CD14-positive monocyte (primary cell): Measurements from ENCODE around the gene CASS4. TPM values are rescaled to one million over a fixed set of nuclear protein-coding genes. Genes with fewer than 3 reads are reported as not detected.

ENCODE experiments used
- DNase-seq, 3 donors: peaks; one replicate each; pipeline ENCODE4 v3.0.0-alpha.2; 2011 to 2022
- H2AFZ ChIP-seq: 2 replicates; pipeline ENCODE4 v1.6.0; 2012; ENCODE audit warnings: mild to moderate bottlenecking, low read depth, low read length, inconsistent platforms; ENCODE audit not compliant: insufficient read depth, poor library complexity, severe bottlenecking
- H3K27ac ChIP-seq, 2 donors: 1 replicate in 1 of 2; 2 replicates in 1 of 2; pipeline ENCODE4 v1.5.1; 2012 to 2013; ENCODE audit warnings: low read length in 2 of 2, control low read depth in 1 of 2, inconsistent platforms in 1 of 2, low read depth in 1 of 2, mild to moderate bottlenecking in 1 of 2
- H3K27me3 ChIP-seq, 2 donors: one replicate each; pipeline versions ENCODE4 v1.6.0 to v1.6.1; 2011 to 2013; ENCODE audit warnings: low read length in 2 of 2; ENCODE audit not compliant: control insufficient read depth in 2 of 2, insufficient read depth in 2 of 2
- H3K36me3 ChIP-seq, 2 donors: replicated peaks in 1 of 2; 1 replicate in 1 of 2; 2 replicates in 1 of 2; pipeline versions ENCODE4 v1.5.1 to v1.6.1; 2012 to 2013; ENCODE audit warnings: low read length in 2 of 2, control low read depth in 1 of 2, inconsistent platforms in 1 of 2, mild to moderate bottlenecking in 1 of 2; ENCODE audit not compliant: insufficient read depth in 2 of 2, control insufficient read depth in 1 of 2
- H3K4me1 ChIP-seq, 2 donors: 1 replicate in 1 of 2; 2 replicates in 1 of 2; pipeline versions ENCODE4 v1.5.1 to v1.6.1; 2012 to 2013; ENCODE audit warnings: low read length in 2 of 2, control low read depth in 1 of 2, inconsistent platforms in 1 of 2, mild to moderate bottlenecking in 1 of 2, moderate library complexity in 1 of 2; ENCODE audit not compliant: insufficient read depth in 2 of 2, control insufficient read depth in 1 of 2
- H3K4me2 ChIP-seq: replicated peaks from 2 replicates; pipeline ENCODE3; 2012; ENCODE audit warnings: low read length, moderate library complexity, mild to moderate bottlenecking; ENCODE audit not compliant: poor library complexity, severe bottlenecking; ENCODE audit errors: extremely low read depth
- H3K4me3 ChIP-seq, 3 experiments: fragments of 200-600 bp in 1 of 3; sonication (generic) in 1 of 3; replicated peaks in 1 of 3; 1 replicate in 2 of 3; 2 replicates in 1 of 3; pipeline ENCODE4 v1.5.1; 2011 to 2013; ENCODE audit warnings: low read length in 3 of 3, mild to moderate bottlenecking in 3 of 3, control low read depth in 2 of 3, low read depth in 2 of 3, inconsistent platforms in 1 of 3, moderate library complexity in 1 of 3
- H3K79me2 ChIP-seq: 2 replicates; pipeline ENCODE4 v1.6.0; 2012; ENCODE audit warnings: mild to moderate bottlenecking, control low read depth, inconsistent platforms, low read length, moderate library complexity; ENCODE audit not compliant: insufficient read depth
- H3K9ac ChIP-seq: 2 replicates; pipeline ENCODE4 v1.6.0; 2017; ENCODE audit warnings: low read length, mild to moderate bottlenecking; ENCODE audit not compliant: insufficient read depth, poor library complexity, severe bottlenecking
- H3K9me3 ChIP-seq, 2 donors: replicated peaks in 1 of 2; 1 replicate in 1 of 2; 2 replicates in 1 of 2; pipeline versions ENCODE4 v1.5.1 to v1.6.1; 2012 to 2013; ENCODE audit warnings: low read length in 2 of 2, control low read depth in 1 of 2; ENCODE audit not compliant: control insufficient read depth in 1 of 2, insufficient read depth in 1 of 2
- H4K20me1 ChIP-seq: 2 replicates; pipeline ENCODE4 v1.6.0; 2012; ENCODE audit warnings: mild to moderate bottlenecking, low read length, control low read depth, moderate library complexity; ENCODE audit not compliant: insufficient read depth
- H3K27ac Mint-ChIP-seq, 7 donors: one replicate each; pipeline ENCODE4 v1.8.0; 2020; ENCODE audit warnings: mild to moderate bottlenecking in 7 of 7, mixed read lengths in 7 of 7, moderate library complexity in 6 of 7, inconsistent platforms in 2 of 7
- H3K27me3 Mint-ChIP-seq, 3 donors: one replicate each; pipeline ENCODE4 v1.8.0; 2021 to 2022; ENCODE audit warnings: low read depth in 3 of 3, mild to moderate bottlenecking in 3 of 3, mixed read lengths in 3 of 3, moderate library complexity in 3 of 3, inconsistent platforms in 1 of 3
- H3K36me3 Mint-ChIP-seq, 2 donors: one replicate each; pipeline ENCODE4 v1.8.0; 2020; ENCODE audit warnings: mixed read lengths in 2 of 2, inconsistent platforms in 1 of 2, mild to moderate bottlenecking in 1 of 2
- H3K4me1 Mint-ChIP-seq: one replicate; pipeline ENCODE4 v1.8.0; 2020; ENCODE audit warnings: mild to moderate bottlenecking, mixed read lengths
- H3K4me3 Mint-ChIP-seq, 2 donors: one replicate each; pipeline ENCODE4 v1.8.0; 2020; ENCODE audit warnings: mild to moderate bottlenecking in 2 of 2, mixed read lengths in 2 of 2, moderate library complexity in 1 of 2
- H3K9me3 Mint-ChIP-seq, 7 donors: one replicate each; pipeline ENCODE4 v1.8.0; 2020 to 2022; ENCODE audit warnings: mixed read lengths in 7 of 7, mild to moderate bottlenecking in 6 of 7, moderate library complexity in 6 of 7, inconsistent platforms in 2 of 7
- CTCF ChIP-seq: fragments of 200-600 bp; IDR thresholded peaks from one replicate; pipeline ENCODE4 v1.8.0; 2022; ENCODE audit warnings: antibody characterized with exemption, mild to moderate bottlenecking
- WGBS: methylation state at CpG from one replicate; pipeline ENCODE4 v1.1.5; 2013; ENCODE audit warnings: missing lambda C conversion rate; ENCODE audit not compliant: insufficient coverage; 5-methylcytosine and 5-hydroxymethylcytosine counted together
- intact Hi-C, 2 donors: fragments of 100-400 bp; cut with micrococcal nuclease; formaldehyde crosslinking; loops; one replicate each; pipeline versions ENCODE4 v1.15.0 to v1.15.1; 2023
- polyA plus RNA-seq, 3 donors: library from polyadenylated mRNA; depleted of rRNA in 1 of 3; unstranded in 2 of 3; stranded (reverse) in 1 of 3; fragments of 300-500 nt in 2 of 3; fragments of >200 nt in 1 of 3; fragmentation: Illumina TruSeq in 2 of 3; gene quantifications; 1 replicate in 2 of 3; 2 replicates in 1 of 3; pipeline ENCODE4 v1.2.3, GENCODE V29; 2012 to 2021

The CASS4 gene
- polyA plus RNA-seq, 3 donors = 1.9 to 7.4 (median 6.1) TPM

DNA sequence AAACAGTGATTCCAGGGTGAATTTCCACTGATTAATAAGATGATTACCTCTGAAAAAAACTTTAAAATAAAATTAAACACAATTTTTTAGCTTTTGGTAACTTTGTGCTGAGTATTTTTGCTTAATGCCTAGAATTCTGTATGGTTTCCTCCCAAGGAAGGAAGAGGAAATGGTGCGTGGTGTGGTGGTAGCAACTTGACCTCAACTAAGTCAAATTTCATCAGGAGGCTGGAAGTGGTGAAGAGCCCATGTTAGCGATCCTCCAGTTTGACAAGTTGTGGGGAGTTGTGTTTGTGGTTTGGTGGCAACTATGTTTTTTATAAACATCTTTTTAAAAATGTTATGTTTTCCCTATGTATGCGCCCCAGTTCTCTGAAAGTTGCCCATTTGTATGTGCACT lies 51.4 kb downstream of the CASS4 start:
- H3K4me1 ChIP-seq = peaks cover 32 to 45% of the 10 kb centered on the region in 2 donors
- DNase-seq = peak in 2 of 3 donors; percentile 15 to 29
- peak overlapping the region in 1 of 2 donors; percentile 68 for H3K4me3 Mint-ChIP-seq

GRCh38 chr20:56465997-56466396 lies 53.9 kb downstream of the CASS4 start:
- Mint-ChIP-seq H3K27me3 (peaks cover 0 to 4% (median 2%) of the 10 kb centered on the region in 3 donors), H3K27ac (peak overlapping the region; percentile 77 to 88 (median 85)), H3K9me3 (peaks cover 0 to 3% (median 0%) of the 10 kb centered on the region in 7 donors), H3K4me3 (no peak overlapping the region), H3K4me1 (peaks cover 42% of the 10 kb centered on the region), H3K36me3 (peaks cover 12 to 14% of the 10 kb centered on the region in 2 donors)
- H3K9ac ChIP-seq = no peak overlapping the region
- peaks cover 41 to 64% of the 10 kb centered on the region in 2 donors for H3K4me1 ChIP-seq
- peak overlapping the region; percentile 9 for H3K4me2 ChIP-seq
- peak overlapping the region in 1 of 2 donors; percentile 52 for H3K27ac ChIP-seq
- H4K20me1 ChIP-seq = no peaks in the 10 kb centered on the region
- H3K27me3 ChIP-seq = no peaks in the 10 kb centered on the region
- peak overlapping the region; percentile 47 for H2AFZ ChIP-seq
- peaks cover 0 to 5% of the 10 kb centered on the region in 2 donors for H3K36me3 ChIP-seq
- no peak overlapping the region for H3K4me3 ChIP-seq
- H3K9me3 ChIP-seq = no peaks in the 10 kb centered on the region
- WGBS = 50% methylated on average over 2 of the region's 7 CpGs
- intact Hi-C loops = loop anchor here (5.0 kb wide), 3 partner anchors 44 to 74 kb away; partner anchors contain the start of genes AURKA (in 2 of the 2) and CSTF1 (in 2 of the 2)
- H3K79me2 ChIP-seq = peaks cover 26% of the 10 kb centered on the region
- no peak for TF ChIP-seq CTCF
- peak; percentile 53 to 74 (median 71) for DNase-seq

More for the DNA sequence above, 51.4 kb downstream of the CASS4 start:
- Mint-ChIP-seq H3K27ac (peak overlapping the region in 1 of 7 donors; percentile 50), H3K36me3 (peaks cover 13 to 23% of the 10 kb centered on the region in 2 donors), H3K4me1 (peaks cover 26% of the 10 kb centered on the region), H3K9me3 (no peaks in the 10 kb centered on the region), H3K27me3 (peaks cover 0 to 4% (median 0%) of the 10 kb centered on the region in 3 donors)
- no peak for TF ChIP-seq CTCF
- Histone ChIP-seq H3K79me2 (peaks cover under 1% of the 10 kb centered on the region), H3K9me3 (no peaks in the 10 kb centered on the region), H3K4me3 (no peak overlapping the region), H3K27ac (no peak overlapping the region), H3K27me3 (no peaks in the 10 kb centered on the region), H3K9ac (no peak overlapping the region), H2AFZ (no peak overlapping the region), H4K20me1 (no peaks in the 10 kb centered on the region), H3K4me2 (no peak overlapping the region), H3K36me3 (peaks cover 11% of the 10 kb centered on the region in 2 donors)
- intact Hi-C loops = loop anchor here in 1 of 2 donors (5.0 kb wide), 1 partner anchor 41 kb away; no protein-coding TSS in a partner anchor
- WGBS = 0% methylated on average over 1 of the region's 3 CpGs
